Measurements from ENCODE around the gene SYCE1L. TPM values are rescaled to one million over a fixed set of nuclear protein-coding genes. Genes with fewer than 3 reads are reported as not detected.
"Not testable (repeated sequence)": the region's sequence is repeated elsewhere in the genome, so short reads cannot be mapped to it uniquely, and the experiment has no call there.

The SYCE1L gene
- polyA plus RNA-seq, 1 donor = 5.6 TPM

GRCh38 chr16:77171745-77172635, 27.2 kb upstream of the SYCE1L start:
- Histone ChIP-seq H3K27ac (ENCODE audit: low read length) (no peak overlapping the region), H3K4me1 (ENCODE audit: control insufficient read depth, insufficient read depth, low read length) (no peaks in the 10 kb centered on the region), H3K27me3 (ENCODE audit: control insufficient read depth, insufficient read depth, low read length) (peaks cover 2% of the 10 kb centered on the region), H3K4me3 (ENCODE audit: low read length) (no peak overlapping the region), H3K36me3 (ENCODE audit: control insufficient read depth, insufficient read depth, low read length) (no peaks in the 10 kb centered on the region), H3K9me3 (ENCODE audit: control insufficient read depth, low read depth, low read length) (no peaks in the 10 kb centered on the region)
- peak; percentile 19 to 51 for DNase-seq
- WGBS (ENCODE audit: insufficient coverage, low lambda C conversion rate) = 69% methylated on average over 2 of the region's 5 CpGs

- peaks cover 2% of the 10 kb centered on the region for H3K27me3 ChIP-seq (ENCODE audit: control insufficient read depth, insufficient read depth, low read length)
- H3K9me3 ChIP-seq (ENCODE audit: control insufficient read depth, low read depth, low read length) = no peaks in the 10 kb centered on the region
- H3K36me3 ChIP-seq (ENCODE audit: control insufficient read depth, insufficient read depth, low read length) = no peaks in the 10 kb centered on the region
- H3K4me3 ChIP-seq (ENCODE audit: low read length) = no peak overlapping the region
- no peak overlapping the region for H3K27ac ChIP-seq (ENCODE audit: low read length)
- H3K4me1 ChIP-seq (ENCODE audit: control insufficient read depth, insufficient read depth, low read length) = no peaks in the 10 kb centered on the region
- no peak for DNase-seq
Observed at GRCh38 chr16:77172951-77173350, 26.3 kb upstream of the SYCE1L start.

DNA sequence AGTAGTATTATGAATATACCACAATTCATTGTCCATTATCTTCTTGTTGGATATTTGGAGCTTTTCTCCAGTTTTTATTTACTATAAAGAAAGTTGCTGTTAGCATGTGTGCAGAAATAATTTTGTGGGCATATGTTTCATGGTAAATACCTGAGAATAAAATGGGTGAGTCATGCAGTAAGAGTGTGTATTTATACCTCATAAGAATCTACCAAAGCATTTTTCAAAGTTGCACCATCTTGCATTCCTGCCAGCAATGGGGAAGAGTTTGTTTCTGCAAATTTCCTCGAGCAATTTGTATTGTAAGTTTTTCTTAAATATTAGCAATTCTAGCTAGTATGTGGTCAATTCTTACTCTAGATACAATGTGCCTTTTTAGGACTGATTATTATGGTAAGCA, 16.1 kb upstream of the SYCE1L start:
- Histone ChIP-seq H3K27ac (ENCODE audit: low read length) (no peak overlapping the region), H3K36me3 (ENCODE audit: control insufficient read depth, insufficient read depth, low read length) (no peaks in the 10 kb centered on the region), H3K4me3 (ENCODE audit: low read length) (no peak overlapping the region), H3K9me3 (ENCODE audit: control insufficient read depth, low read depth, low read length) (no peaks in the 10 kb centered on the region), H3K27me3 (ENCODE audit: control insufficient read depth, insufficient read depth, low read length) (no peaks in the 10 kb centered on the region), H3K4me1 (ENCODE audit: control insufficient read depth, insufficient read depth, low read length) (no peaks in the 10 kb centered on the region)
- DNase-seq = no peak
- WGBS (ENCODE audit: insufficient coverage, low lambda C conversion rate) = 100% methylated on average over 1 of the region's 1 CpG

DNA sequence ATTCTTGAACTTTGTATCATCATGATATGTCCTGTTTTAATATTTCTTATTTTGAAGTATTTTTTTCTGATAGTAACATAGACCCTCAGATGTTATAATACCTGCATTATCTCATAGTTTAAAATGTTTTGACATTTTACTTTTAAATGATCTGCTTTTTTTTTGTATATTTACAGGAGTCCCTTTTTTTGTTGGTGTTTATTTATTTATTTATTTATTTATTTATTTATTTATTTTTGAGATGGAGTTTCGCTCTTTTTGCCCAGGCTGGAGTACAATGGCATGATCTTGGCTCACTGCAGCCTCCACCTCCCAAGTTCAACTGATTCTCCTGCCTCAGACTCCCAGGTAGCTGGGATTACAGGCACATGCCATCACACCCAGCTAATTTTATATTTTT, 12.9 kb upstream of the SYCE1L start:
- not testable (repeated sequence) for H3K4me3 ChIP-seq (ENCODE audit: low read length); H3K9me3 ChIP-seq (ENCODE audit: control insufficient read depth, low read depth, low read length); H3K27me3 ChIP-seq (ENCODE audit: control insufficient read depth, insufficient read depth, low read length); H3K36me3 ChIP-seq (ENCODE audit: control insufficient read depth, insufficient read depth, low read length); H3K4me1 ChIP-seq (ENCODE audit: control insufficient read depth, insufficient read depth, low read length); DNase-seq; H3K27ac ChIP-seq (ENCODE audit: low read length)
- WGBS (ENCODE audit: insufficient coverage, low lambda C conversion rate) = no CpG with 5 or more reads among the region's 1 CpG

DNA sequence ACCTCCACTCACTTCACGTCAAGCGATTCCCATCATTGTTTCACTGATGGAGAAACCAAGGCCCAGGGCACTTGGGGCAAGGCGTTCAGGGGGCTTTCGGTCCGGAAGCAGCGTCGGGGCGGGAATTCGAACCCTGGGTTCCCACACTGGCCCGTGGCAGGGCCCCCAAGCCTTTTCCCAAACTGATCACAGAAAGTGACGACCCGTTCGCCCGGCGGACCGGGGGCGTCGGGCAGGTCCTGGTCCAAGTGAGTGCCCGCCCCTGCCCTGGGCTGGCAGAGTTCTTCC, 9.1 kb upstream of the SYCE1L start:
- DNase-seq = no peak
- H3K27ac ChIP-seq (ENCODE audit: low read length) = peak overlapping the region; percentile 91
- H3K36me3 ChIP-seq (ENCODE audit: control insufficient read depth, insufficient read depth, low read length) = peaks cover 19% of the 10 kb centered on the region
- H3K4me1 ChIP-seq (ENCODE audit: control insufficient read depth, insufficient read depth, low read length) = no peaks in the 10 kb centered on the region
- H3K9me3 ChIP-seq (ENCODE audit: control insufficient read depth, low read depth, low read length) = peaks cover 3% of the 10 kb centered on the region
- no peaks in the 10 kb centered on the region for H3K27me3 ChIP-seq (ENCODE audit: control insufficient read depth, insufficient read depth, low read length)
- WGBS (ENCODE audit: insufficient coverage, low lambda C conversion rate) = no CpG with 5 or more reads among the region's 19 CpGs
- H3K4me3 ChIP-seq (ENCODE audit: low read length) = peak overlapping the region; percentile 88

- H3K27ac ChIP-seq (ENCODE audit: low read length) = peak within 1 kb of the TSS; percentile 91
- H3K4me3 ChIP-seq (ENCODE audit: low read length) = peak within 1 kb of the TSS; percentile 88
- peak; percentile 97 to 100 for DNase-seq
- H3K9me3 ChIP-seq (ENCODE audit: control insufficient read depth, low read depth, low read length) = peaks cover 3% of the 10 kb centered on the region
- no peaks in the 10 kb centered on the region for H3K4me1 ChIP-seq (ENCODE audit: control insufficient read depth, insufficient read depth, low read length)
- H3K36me3 ChIP-seq (ENCODE audit: control insufficient read depth, insufficient read depth, low read length) = peaks cover 25% of the 10 kb centered on the region
- H3K27me3 ChIP-seq (ENCODE audit: control insufficient read depth, insufficient read depth, low read length) = no peaks in the 10 kb centered on the region
- WGBS (ENCODE audit: insufficient coverage, low lambda C conversion rate) = no CpG with 5 or more reads among the region's 63 CpGs
Observed at GRCh38 chr16:77190478-77191258, 8.5 kb upstream of the SYCE1L start, which contains the start of gene MON1B. Gene MON1B, plus strand, starts transcription at chr16:77191190. Its CDS starts 296 bp downstream, at chr16:77191486.

GRCh38 chr16:77191259-77191969, 7.8 kb upstream of the SYCE1L start:
- Histone ChIP-seq H3K4me1 (ENCODE audit: control insufficient read depth, insufficient read depth, low read length) (no peaks in the 10 kb centered on the region), H3K4me3 (ENCODE audit: low read length) (peak overlapping the region; percentile 88), H3K27ac (ENCODE audit: low read length) (peak overlapping the region; percentile 91), H3K36me3 (ENCODE audit: control insufficient read depth, insufficient read depth, low read length) (peaks cover 30% of the 10 kb centered on the region), H3K9me3 (ENCODE audit: control insufficient read depth, low read depth, low read length) (peaks cover 3% of the 10 kb centered on the region), H3K27me3 (ENCODE audit: control insufficient read depth, insufficient read depth, low read length) (no peaks in the 10 kb centered on the region)
- peak; percentile 16 to 49 for DNase-seq
- 40% methylated on average over 2 of the region's 24 CpGs for WGBS (ENCODE audit: insufficient coverage, low lambda C conversion rate)

DNA sequence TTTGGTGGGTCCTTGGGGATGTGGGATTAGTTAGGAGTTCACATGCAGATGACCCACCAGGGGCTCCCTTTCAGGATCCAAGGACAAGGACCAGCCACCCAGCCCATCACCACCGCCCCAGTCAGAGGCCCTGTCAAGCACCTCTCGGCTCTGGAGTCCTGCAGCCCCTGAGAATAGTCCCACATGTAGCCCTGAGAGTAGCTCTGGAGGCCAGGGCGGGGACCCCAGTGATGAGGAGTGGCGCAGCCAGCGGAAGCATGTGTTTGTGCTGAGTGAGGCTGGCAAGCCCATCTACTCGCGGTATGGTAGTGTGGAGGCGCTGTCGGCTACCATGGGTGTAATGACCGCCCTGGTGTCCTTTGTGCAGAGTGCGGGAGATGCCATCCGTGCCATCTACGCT, 5.8 kb upstream of the SYCE1L start:
- no CpG with 5 or more reads among the region's 13 CpGs for WGBS (ENCODE audit: insufficient coverage, low lambda C conversion rate)
- H3K27me3 ChIP-seq (ENCODE audit: control insufficient read depth, insufficient read depth, low read length) = no peaks in the 10 kb centered on the region
- H3K27ac ChIP-seq (ENCODE audit: low read length) = no peak overlapping the region
- H3K4me1 ChIP-seq (ENCODE audit: control insufficient read depth, insufficient read depth, low read length) = no peaks in the 10 kb centered on the region
- H3K4me3 ChIP-seq (ENCODE audit: low read length) = no peak overlapping the region
- H3K9me3 ChIP-seq (ENCODE audit: control insufficient read depth, low read depth, low read length) = peaks cover 3% of the 10 kb centered on the region
- H3K36me3 ChIP-seq (ENCODE audit: control insufficient read depth, insufficient read depth, low read length) = peaks cover 46% of the 10 kb centered on the region
- DNase-seq = no peak

- Histone ChIP-seq H3K27ac (ENCODE audit: low read length) (no peak overlapping the region), H3K9me3 (ENCODE audit: control insufficient read depth, low read depth, low read length) (peaks cover 3% of the 10 kb centered on the region), H3K36me3 (ENCODE audit: control insufficient read depth, insufficient read depth, low read length) (peaks cover 58% of the 10 kb centered on the region), H3K4me1 (ENCODE audit: control insufficient read depth, insufficient read depth, low read length) (no peaks in the 10 kb centered on the region), H3K4me3 (ENCODE audit: low read length) (no peak overlapping the region), H3K27me3 (ENCODE audit: control insufficient read depth, insufficient read depth, low read length) (no peaks in the 10 kb centered on the region)
- no CpG with 5 or more reads among the region's 48 CpGs for WGBS (ENCODE audit: insufficient coverage, low lambda C conversion rate)
- no peak for DNase-seq
Observed at GRCh38 chr16:77194295-77195231, 4.6 kb upstream of the SYCE1L start.

All from large intestine (tissue), 3 donors.